Transverse colon (tissue), 4 donors: ENCODE results near the gene ZNF814.
"Not testable (repeated sequence)": the region's sequence is repeated elsewhere in the genome, so short reads cannot be mapped to it uniquely, and the experiment has no call there.

Source experiments
- EP300 ChIP-seq: sonication (generic); formaldehyde crosslinking; IDR thresholded peaks from one replicate; pipeline ENCODE4 v1.6.1; 2017; ENCODE audit warnings: antibody characterized with exemption, low read depth
- POLR2A ChIP-seq: fragments of 450-650 bp; IDR thresholded peaks from one replicate; pipeline ENCODE4 v1.6.1; 2016; ENCODE audit warnings: antibody characterized with exemption, mild to moderate bottlenecking, moderate library complexity
- POLR2AphosphoS5 ChIP-seq, 3 donors: sonication (generic); formaldehyde crosslinking; IDR thresholded peaks; one replicate each; pipeline ENCODE4 v1.6.1; 2016; ENCODE audit warnings: antibody characterized with exemption in 3 of 3
- TF ChIP-seq, protein P1 (sequence below), 5 experiments: fragments of 200-600 bp in 3 of 5; fragments of 450-650 bp in 2 of 5; sonication (generic) in 3 of 5; IDR thresholded peaks; 1 replicate in 2 of 5; 2 replicates in 3 of 5; pipeline ENCODE4 v1.5.1; 2016 to 2017; ENCODE audit warnings: antibody characterized with exemption in 5 of 5, inconsistent platforms in 3 of 5, mild to moderate bottlenecking in 2 of 5, moderate library complexity in 1 of 5

DNA sequence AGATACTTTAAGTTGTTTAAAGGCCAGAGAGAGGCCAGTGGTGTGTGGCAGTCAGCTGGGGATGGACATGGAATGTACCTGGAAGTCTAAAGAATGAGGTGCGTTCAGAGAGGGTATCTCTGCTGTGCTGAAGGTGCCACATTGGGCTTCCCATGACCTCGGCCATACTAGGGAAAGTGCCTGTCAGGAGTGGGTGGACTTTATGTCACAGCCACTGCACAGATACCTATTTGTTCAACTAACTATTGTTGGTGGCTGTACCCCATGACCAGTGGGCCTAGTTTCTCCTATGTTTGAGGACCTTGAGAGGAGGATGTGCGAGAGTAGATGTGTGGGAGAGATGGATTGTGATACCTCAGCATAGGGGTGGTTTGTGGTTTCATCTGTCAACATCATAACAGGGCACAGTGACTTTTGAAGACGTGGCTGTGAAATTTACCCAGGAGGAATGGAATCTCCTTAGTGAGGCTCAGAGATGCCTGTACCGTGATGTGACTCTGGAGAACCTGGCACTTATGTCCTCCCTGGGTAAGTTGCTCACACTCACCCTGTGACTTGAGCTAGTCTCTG is 50.1 kb downstream of the ZNF814 start:
- not testable (repeated sequence) for TF ChIP-seq POLR2AphosphoS5 (IDR thresholded peaks at IDR 0.05); POLR2A; EP300
- TF ChIP-seq, protein P1, sequence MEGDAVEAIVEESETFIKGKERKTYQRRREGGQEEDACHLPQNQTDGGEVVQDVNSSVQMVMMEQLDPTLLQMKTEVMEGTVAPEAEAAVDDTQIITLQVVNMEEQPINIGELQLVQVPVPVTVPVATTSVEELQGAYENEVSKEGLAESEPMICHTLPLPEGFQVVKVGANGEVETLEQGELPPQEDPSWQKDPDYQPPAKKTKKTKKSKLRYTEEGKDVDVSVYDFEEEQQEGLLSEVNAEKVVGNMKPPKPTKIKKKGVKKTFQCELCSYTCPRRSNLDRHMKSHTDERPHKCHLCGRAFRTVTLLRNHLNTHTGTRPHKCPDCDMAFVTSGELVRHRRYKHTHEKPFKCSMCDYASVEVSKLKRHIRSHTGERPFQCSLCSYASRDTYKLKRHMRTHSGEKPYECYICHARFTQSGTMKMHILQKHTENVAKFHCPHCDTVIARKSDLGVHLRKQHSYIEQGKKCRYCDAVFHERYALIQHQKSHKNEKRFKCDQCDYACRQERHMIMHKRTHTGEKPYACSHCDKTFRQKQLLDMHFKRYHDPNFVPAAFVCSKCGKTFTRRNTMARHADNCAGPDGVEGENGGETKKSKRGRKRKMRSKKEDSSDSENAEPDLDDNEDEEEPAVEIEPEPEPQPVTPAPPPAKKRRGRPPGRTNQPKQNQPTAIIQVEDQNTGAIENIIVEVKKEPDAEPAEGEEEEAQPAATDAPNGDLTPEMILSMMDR (IDR thresholded peaks at IDR 0.05): not testable (repeated sequence)
